Measurements from ENCODE around the gene NDUFA13.
A peak's percentile ranks its signal among the peaks of the same experiment; 100 is the strongest.

Gene NDUFA13

DNA sequence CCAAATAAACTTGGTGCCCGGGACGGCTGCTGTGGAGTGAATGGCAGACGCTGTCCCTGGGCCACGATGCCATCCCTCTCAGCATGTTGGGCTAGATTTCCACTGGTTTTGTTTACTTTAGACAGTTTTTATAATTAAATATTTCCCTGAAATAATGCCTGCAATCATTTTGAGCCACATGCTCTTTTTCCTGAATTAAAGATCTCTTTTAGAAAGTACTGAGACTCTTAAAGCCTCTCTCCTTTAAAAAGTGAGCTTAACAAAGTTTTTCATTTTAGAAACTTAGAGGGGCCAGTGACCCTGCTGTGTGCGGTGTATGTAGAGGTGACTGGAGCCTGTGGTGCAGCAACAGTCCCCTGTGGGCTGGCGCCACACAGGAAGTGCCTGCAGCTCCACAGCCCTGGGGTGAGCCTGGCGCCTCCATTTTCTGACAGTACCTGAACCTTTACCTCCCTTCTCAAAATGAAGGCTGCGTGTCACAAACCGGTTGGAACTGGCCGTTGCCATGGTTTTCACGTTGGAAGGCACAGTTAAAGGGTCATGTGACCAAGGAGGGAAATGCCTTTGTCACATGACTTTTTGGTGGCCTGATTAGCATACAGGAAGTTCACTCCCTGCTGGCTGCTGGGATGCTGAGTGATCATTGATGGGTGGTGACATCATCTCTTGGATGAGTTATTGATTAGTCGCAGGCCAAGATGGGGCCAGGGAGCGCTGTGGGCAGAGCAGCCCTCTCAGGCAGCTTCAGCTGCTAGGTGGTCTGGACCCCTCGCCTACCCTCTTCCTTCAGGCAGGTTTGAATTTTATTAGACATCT lies 26.9 kb upstream of the NDUFA13 start:
- DNase-seq (ENCODE audit: low read depth, low spot score) = peak; percentile 38

DNA sequence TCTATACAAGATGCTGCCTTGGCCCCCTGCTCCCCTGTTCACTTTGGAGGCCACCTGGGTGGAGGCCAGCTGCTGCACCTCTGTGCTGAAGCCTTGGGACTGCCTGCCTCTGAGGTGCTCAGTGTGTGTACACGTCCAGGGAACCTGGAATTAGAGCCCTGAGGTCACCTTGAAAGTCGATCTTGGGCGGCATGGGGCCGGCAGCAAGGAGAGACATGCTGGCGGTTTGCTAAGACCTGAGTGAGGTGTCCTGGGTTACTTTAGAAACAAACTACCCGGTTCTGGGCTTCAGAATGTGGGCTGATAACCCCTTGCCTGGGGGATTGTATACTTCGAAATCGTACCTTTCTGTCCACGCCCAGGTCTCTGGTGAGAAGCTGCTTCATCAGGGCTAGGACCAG lies 26.2 kb upstream of the NDUFA13 start:
- DNase-seq (ENCODE audit: low read depth, low spot score) = no peak

DNA sequence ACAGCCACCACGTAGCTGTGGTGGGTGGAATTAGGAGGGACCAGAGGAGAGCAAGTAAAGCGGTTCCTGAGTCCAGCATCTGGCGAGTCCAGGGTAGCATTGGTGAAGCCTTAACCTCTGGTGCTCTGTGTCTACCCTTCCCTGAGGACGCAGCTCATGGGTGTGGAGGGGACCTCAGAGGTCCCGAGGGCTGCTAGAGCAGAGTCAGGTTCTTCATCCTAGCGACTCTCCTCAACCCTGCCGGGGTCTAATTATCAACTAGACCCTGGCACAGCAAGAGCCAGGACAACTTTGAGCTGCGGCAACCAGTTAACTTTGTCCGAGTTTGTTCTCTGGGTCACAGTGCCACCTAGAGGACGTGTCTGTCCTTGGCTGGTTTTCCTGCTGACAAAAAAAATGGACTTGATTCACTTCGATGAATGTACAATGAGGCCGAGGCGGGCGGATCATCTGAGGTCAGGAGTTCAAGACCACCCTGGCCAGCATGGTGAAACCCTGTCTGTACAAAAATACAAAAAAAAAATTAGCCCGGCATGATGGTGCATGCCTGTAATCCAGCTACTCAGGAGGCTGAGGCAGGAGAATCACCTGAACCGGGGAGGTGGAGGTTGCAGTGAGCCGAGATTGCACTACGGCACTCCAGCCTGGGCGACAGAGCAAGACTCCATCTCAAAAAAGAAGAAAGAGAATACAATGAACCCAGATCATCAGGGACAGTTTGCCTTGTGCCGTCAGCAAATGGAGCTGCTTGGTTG lies 25.6 kb upstream of the NDUFA13 start:
- peak; percentile 52 for DNase-seq (ENCODE audit: low read depth, low spot score)

DNA sequence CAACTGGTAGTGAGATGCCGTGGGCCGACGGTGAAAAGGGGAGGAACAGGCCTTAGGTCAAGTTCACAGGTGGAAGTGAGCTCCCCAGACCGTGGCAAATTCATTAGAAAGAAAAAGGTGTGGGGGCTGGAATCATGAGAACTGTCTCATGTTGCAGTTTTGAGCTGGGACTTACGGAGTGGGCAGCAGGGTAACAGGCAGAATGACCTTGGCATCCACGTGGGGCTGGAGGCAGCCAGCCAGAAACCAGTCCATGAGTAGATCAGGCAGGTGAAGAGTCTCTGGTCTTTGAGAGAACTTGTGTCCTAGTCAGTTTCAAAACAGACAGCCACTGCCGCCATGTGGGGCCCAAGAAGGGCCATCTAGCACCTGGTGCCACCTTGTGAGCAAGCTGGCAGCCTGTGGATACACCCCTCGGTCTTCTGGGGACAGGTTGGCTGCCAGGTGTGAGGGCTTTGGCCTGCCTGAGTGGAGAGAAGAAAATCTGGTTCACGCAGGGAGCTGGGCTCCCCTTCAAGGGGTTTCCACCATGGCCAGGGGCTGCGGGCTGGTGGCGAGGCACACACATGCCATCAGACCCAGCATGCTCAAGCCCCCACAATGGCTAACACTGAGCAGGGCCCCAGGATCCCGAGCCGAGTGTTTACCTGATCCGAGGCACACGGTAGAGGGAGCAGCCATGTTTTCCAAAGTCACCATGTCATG lies 24.6 kb upstream of the NDUFA13 start:
- DNase-seq (ENCODE audit: low read depth, low spot score) = no peak

DNA sequence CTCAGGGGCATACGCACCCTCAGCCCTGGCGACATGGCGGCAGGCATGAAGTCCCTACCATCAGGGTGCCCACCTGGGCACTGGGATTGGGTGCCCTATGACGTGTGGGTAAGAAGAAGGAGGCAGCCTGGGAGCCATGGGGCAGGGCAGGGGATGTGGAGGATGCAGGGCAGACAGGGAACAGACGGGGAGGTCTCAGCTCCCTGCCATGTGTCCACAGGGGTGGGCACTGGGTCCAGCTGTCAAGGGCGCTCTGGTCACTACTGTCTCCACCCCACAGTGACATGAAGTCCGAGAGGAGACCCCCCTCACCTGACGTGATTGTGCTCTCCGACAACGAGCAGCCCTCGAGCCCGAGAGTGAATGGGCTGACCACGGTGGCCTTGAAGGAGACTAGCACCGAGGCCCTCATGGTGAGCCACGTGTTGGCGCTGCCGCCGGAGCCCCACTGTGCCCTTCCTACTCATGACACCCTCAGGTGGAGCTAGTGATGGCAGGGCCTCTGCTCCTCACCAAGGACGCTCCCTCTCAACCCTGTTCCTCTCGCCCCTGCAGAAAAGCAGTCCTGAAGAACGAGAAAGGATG lies 23.9 kb upstream of the NDUFA13 start:
- DNase-seq (ENCODE audit: low read depth, low spot score) = no peak

DNA sequence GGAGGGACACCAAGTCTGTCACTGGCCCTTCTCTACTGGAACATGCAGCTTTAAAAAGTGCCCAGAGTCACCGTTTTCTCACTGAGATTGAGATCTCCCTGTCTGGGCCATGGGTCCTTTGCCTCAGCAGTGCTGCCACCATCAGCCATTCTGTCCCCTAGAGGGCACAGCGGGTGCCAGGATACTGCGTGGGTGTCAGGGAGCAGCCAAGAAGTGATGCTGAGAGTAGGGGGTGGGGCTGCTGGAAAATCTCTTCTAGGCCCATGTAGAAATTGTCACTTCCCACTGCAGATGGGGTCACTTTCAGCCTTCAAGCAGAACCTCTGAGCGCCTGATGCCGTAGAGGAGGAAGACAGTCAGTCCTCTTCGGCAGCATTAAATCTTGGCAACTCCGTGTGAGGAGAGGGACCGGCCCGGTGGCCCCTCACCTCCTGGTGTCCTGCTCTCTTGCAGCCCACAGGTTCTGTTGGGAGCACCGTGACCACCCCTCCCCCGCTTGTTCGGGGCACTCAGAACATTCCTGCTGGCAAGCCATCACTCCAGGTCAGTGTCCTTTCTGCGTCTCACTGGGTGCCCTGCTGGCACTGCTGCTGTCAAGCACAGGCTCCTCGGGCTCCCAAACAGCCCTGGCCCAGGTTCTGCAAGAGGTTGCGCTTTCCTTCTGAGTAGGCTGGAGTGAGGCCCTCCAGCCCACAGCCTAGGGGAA lies 22.0 kb upstream of the NDUFA13 start:
- DNase-seq (ENCODE audit: low read depth, low spot score) = no peak

DNA sequence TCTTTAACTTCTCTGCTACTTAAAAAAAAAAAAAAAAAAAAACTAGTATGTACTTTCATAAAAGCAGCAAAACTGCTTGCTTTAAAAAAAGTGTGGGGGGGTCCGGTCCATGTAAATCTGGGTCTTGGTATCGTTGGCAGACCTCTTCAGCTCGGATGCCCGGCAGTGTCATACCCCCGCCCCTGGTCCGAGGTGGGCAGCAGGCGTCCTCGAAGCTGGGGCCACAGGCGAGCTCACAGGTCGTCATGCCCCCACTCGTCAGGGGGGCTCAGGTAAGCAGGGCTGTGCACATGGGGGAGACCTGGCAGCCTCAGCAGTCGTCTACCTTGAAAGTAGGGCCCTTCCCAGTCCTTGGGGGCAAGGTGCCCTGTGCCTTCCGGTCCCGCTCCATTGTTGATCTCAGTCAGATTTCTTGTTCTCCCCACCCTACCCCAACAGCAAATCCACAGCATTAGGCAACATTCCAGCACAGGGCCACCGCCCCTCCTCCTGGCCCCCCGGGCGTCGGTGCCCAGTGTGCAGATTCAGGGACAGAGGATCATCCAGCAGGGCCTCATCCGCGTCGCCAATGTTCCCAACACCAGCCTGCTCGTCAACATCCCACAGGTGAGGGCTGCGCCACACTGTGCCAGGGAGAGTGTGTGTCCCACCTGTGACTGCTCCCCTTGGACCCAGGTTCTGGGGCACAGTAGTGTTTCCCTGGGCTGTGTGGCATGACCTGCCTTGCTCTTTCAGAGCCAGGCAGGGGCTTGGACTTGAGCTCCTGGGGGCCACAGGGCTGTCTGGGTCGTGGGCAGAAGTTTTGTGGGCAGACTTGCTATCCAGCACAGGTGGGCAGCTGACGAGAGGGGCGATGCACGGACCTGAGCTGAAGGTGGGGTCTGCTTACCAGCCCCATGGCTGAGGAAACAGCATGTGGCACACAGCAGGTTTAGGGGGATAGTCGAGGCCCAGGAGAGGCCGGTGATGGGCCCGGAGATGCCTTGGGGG lies 20.1 kb upstream of the NDUFA13 start:
- no peak for DNase-seq (ENCODE audit: low read depth, low spot score)

DNA sequence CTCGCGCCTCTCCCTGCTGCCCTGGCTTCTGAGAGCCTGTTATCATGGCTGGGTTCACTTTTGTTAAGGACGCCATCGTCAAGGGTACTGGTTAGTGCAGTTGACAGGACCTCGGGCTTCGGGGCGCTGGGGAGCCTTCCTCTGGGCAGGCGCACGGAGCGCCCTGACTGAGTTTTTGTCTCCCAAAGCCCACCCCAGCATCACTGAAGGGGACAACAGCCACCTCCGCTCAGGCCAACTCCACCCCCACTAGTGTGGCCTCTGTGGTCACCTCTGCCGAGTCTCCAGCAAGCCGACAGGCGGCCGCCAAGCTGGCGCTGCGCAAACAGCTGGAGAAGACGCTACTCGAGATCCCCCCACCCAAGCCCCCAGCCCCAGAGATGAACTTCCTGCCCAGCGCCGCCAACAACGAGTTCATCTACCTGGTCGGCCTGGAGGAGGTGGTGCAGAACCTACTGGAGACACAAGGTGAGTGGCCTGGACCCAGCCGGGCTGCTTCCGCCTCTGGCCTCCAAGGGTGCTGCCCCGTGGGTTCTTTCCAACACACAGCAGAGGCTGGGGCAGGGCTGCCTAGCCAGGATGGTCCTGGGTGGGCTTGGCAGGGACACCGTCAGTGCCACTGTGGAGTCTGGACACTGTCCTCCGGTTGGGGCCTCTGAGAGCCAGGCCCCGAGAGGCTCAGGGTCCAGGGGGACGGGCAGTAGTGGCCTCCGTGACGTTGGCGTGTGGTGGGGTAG lies 17.6 kb upstream of the NDUFA13 start:
- DNase-seq (ENCODE audit: low read depth, low spot score) = no peak

DNA sequence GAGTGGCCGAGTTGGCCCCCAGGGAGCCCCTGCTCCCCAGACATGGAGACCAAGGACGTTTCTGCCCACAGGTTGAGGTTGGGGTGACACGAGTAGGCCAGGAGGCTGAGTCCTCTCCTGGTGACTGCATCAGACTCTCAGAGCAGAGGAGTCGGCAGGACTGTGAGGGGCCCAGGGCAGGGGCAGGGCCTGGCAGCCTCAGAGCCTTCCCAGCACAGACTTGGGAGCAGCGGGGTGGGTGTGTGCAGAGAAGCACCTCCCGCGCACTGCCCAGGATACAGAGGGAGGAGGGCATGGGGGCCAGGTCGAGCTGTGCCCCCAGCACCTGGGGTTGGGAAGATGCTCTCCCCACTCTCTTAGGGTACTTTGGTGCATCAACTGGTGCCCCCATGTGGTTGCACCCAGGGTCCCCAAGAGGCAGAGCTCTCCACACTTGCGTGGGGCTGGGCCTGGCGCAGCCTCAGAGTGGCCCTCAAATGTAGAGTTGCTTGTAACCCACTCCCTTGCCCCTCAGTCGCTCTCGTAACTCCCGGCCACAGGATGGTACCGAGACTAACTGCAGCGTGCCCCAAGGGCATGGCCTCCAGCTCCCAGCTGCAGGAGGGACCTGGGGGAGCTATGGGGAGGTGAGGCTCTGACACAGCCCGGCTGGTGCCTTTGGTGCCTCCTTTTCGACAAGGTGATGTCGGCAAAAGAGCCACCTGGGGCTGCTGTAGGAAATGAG lies 16.6 kb upstream of the NDUFA13 start:
- DNase-seq (ENCODE audit: low read depth, low spot score) = no peak

DNA sequence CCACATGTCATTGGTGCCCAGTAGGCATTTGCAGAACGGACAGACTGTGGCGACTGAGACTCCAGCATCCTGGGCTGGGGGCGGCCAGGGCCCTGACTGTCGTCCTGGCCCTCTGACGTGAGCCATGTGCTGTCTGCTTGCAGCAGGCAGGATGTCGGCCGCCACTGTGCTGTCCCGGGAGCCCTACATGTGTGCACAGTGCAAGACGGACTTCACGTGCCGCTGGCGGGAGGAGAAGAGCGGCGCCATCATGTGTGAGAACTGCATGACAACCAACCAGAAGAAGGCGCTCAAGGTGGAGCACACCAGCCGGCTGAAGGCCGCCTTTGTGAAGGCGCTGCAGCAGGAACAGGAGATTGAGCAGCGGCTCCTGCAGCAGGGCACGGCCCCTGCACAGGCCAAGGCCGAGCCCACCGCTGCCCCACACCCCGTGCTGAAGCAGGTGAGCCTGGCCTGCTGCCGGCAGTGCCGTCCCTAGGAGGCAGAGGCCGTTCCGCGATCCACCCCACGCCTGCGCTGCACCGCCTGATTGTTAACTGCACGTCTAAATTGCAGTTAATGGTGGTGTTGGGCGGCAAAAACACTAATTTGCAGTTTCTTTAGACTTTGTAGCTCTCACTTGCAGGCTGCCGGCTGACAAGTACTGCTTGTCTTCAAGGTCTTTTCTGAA lies 14.9 kb upstream of the NDUFA13 start:
- no peak for DNase-seq (ENCODE audit: low read depth, low spot score)

DNA sequence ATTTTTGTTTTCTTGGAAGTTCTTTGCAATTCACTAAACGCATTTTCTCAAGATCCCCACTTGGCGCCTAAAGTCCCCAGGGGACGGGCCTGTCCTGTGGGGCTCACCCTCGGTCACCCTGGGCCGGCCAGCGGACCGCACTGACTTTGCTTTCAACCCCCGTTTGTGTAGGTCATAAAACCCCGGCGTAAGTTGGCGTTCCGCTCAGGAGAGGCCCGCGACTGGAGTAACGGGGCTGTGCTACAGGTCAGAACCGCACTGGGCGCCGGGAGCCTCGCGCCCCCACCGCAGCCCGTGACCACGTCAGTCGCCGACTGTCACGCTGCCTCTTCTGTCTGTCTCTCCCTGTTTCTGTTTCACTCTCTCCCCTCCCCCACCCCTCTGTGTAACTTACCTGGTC lies 14.2 kb upstream of the NDUFA13 start:
- DNase-seq (ENCODE audit: low read depth, low spot score) = no peak

DNA sequence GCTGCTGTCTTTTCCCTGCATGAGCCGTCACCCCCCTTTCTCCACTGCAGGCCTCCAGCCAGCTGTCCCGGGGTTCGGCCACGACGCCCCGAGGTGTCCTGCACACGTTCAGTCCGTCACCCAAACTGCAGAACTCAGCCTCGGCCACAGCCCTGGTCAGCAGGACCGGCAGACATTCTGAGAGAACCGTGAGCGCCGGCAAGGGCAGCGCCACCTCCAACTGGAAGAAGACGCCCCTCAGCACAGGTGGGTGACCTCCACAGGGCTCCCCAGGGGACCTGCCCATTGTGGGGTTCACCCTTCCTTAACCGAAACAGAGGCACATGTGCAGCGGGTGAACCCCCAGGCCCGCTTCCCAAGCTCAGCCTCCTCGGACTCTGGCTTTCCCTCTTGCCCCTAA lies 13.7 kb upstream of the NDUFA13 start:
- no peak for DNase-seq (ENCODE audit: low read depth, low spot score)

DNA sequence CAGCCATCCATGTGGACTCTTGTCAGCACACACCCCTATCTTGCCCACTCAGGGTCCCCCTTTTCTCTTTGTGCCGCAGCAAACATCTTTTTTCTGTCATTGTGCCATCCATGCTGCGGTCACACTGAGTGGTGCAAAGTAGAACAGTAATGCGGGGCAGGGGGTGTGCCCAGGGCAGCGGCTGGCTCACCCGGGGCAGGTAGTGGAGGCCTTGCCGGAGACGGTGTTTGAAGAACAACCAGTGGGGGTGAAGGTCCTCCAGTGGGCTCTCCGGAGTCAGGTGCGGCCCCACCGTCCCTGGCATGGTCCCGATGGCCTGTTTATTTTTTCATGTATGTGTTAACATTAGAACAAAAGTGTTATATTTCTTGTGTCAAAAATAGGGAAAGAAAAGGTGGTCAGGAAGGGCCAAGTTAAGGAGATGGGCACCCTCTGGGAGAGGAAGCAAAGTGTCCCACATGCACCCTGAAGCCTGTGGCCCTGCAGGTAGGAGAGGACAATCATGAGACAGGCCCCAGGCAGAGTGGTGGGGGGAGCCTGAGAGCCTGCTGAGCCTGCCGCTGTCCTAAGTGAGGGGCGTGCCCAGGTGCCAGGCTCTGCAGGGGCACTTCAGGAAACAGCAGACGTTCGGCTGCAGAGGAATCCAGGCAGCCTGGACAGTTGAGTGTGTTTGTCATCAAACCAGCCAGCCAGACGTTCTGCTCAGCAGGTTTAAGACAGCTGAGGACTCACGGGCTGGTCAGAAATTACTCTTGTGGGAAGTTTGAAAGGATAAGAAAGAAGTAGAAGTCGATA lies 13.0 kb upstream of the NDUFA13 start:
- DNase-seq (ENCODE audit: low read depth, low spot score) = no peak

DNA sequence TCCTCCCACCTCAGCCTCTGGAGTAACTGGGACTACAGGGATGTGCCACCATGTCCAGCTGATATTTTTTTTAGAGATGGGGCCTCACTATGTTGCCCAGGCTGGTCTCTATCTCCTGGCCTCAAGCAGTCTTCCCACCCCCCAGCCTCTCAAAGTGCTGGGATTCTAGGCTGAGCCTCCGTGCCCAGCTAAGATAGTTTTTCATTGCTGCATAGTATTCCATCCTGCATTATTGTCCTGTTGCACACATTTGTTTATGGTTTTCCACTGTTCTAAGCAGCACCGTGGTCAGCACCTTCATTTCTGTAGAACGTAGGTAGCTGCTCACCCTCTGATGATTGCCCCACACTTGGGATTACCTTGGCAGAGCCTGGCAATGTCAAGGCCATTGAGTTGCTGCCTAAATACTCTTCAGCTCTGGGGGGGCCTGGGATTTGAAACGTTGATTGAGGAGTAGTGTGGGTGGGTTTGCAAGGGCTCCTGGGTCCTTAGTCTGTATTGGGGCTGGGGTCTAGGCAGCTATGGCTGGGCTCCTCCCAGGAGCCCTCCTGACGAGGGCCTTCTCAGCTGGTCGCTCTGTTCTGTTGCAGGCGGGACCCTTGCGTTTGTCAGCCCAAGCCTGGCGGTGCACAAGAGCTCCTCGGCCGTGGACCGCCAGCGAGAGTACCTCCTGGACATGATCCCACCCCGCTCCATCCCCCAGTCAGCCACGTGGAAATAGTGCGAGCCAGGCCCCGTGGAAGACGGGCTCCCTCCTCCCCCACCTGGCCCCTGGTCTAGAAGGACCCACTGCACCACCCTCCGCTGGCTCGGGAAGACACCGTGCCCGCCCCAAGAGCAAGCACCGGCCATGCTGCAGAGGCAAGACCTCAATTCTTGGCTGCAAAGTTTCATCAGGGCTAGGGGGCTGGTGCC lies 11.0 kb upstream of the NDUFA13 start:
- no peak for DNase-seq (ENCODE audit: low read depth, low spot score)

DNA sequence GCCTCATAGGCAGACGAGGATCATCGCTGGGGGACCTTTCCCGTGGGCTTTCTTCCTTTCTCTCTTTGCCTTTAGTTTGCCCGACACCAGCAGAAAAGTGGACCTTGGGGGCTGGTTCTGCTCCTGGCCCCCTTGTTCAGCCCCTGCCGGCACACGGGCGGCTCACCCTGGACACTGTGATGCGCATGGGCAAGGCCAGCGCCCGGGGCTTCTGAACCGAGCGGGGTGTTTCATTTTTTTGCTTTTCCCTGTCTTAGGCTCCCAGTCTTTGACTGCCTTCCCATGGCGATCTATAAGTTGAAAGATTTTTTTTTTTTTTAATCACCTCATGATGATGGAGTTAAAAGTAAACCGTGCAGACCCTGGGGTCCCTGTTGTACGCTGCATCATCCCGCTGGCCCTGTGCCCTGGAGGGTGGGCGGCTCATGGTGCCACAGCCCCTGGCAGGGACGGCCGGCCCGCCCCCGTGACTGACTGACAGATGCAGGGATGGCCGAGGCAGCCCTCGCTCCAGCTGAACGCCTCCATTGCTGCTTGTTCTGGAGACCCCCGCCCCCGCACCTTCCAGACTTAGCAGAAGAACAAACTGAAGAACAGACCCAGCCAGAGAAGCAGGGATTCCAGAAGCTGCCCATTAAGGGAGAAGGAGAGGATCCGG lies 10.2 kb upstream of the NDUFA13 start:
- DNase-seq (ENCODE audit: low read depth, low spot score) = no peak

DNA sequence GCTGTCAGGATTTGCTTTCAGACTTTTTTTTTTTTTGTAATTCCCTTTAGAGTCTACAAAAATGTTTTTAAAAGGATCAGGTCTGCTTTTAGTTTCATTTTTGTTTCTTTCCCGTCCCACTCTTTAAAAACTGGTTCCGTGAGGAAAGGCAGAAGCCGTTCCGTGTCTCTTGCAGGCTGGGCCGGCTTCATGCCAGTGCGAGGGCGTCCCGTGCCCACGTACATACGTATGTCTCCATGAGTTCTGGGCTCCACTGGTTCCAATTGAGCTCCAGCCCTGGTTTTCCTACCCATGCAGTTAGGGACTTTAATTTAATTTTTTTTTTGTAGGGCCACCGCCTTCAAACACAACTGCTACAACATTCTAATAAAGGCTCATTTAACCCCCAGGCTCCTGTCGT lies 9.4 kb upstream of the NDUFA13 start:
- DNase-seq (ENCODE audit: low read depth, low spot score) = no peak

All from brain pericyte (primary cell).